IPS DF 6.9 (cell line): ENCODE data around the gene SLCO4A1.

ENCODE experiments used
- DNase-seq: peaks from one replicate; pipeline ENCODE4 v3.0.0-alpha.2; 2013; ENCODE audit warnings: low read depth, low spot score
- H3K27ac ChIP-seq: one replicate; pipeline ENCODE4 v1.5.1; 2013; ENCODE audit warnings: low read length, control low read depth
- H3K27me3 ChIP-seq: 2 replicates; pipeline ENCODE4 v1.6.1; 2013; ENCODE audit warnings: mild to moderate bottlenecking, low read length; ENCODE audit not compliant: control insufficient read depth, insufficient read depth
- H3K36me3 ChIP-seq: 2 replicates; pipeline ENCODE4 v1.6.1; 2013; ENCODE audit warnings: low read length; ENCODE audit not compliant: control insufficient read depth, insufficient read depth
- H3K4me1 ChIP-seq: 2 replicates; pipeline ENCODE4 v1.6.1; 2013; ENCODE audit warnings: low read length; ENCODE audit not compliant: control insufficient read depth, insufficient read depth
- H3K4me3 ChIP-seq: 2 replicates; pipeline ENCODE4 v1.5.1; 2013; ENCODE audit warnings: mild to moderate bottlenecking, low read length
- H3K9me3 ChIP-seq: 2 replicates; pipeline ENCODE4 v1.6.1; 2013; ENCODE audit warnings: low read length, inconsistent platforms; ENCODE audit not compliant: control insufficient read depth, insufficient read depth
- WGBS: extraction: QIAGEN DNeasy Blood & Tissue Kit; methylation state at CpG from one replicate; pipeline ENCODE4 v1.1.7; 2013; ENCODE audit warnings: mixed read lengths, missing lambda C conversion rate; ENCODE audit not compliant: insufficient read length, insufficient coverage; 5-methylcytosine and 5-hydroxymethylcytosine counted together

The SLCO4A1 gene

GRCh38 chr20:62642051-62642665 lies at the start of gene SLCO4A1:
TSS of gene SLCO4A1 (plus strand) at chr20:62642503. CDS start at chr20:62656455, 13,952 bp downstream.
- no CpG with 5 or more reads among the region's 82 CpGs for WGBS
- peaks cover 9% of the 10 kb centered on the region; the same call in 1 of the 2 replicates for H3K27me3 ChIP-seq
- H3K36me3 ChIP-seq = no peaks in the 10 kb centered on the region; the same call in 1 of the 2 replicates
- H3K9me3 ChIP-seq = no peaks in the 10 kb centered on the region
- H3K27ac ChIP-seq = no peak within 1 kb of the TSS
- H3K4me1 ChIP-seq = 0 out of 2 replicates have a peak, but pooled peaks cover 2% of the 10 kb centered on the region
- H3K4me3 ChIP-seq = peak within 1 kb of the TSS; percentile 76
- DNase-seq = no peak

- WGBS = no CpG with 5 or more reads among the region's 11 CpGs
- Histone ChIP-seq H3K36me3 (no peaks in the 10 kb centered on the region), H3K27ac (no peak overlapping the region), H3K9me3 (no peaks in the 10 kb centered on the region), H3K4me1 (no peaks in the 10 kb centered on the region; the same call in 1 of the 2 replicates), H3K4me3 (no peak overlapping the region), H3K27me3 (no peaks in the 10 kb centered on the region)
- DNase-seq = no peak
These were observed 49.7 kb upstream of the SLCO4A1 start for GRCh38 chr20:62592506-62593177.

GRCh38 chr20:62593616-62594015 lies 48.7 kb upstream of the SLCO4A1 start:
- Histone ChIP-seq H3K9me3 (no peaks in the 10 kb centered on the region), H3K27ac (no peak overlapping the region), H3K4me1 (no peaks in the 10 kb centered on the region; the same call in 1 of the 2 replicates), H3K36me3 (no peaks in the 10 kb centered on the region), H3K27me3 (no peaks in the 10 kb centered on the region), H3K4me3 (no peak overlapping the region)
- no peak for DNase-seq
- WGBS = no CpG with 5 or more reads among the region's 3 CpGs

GRCh38 chr20:62595069-62595468 lies 47.2 kb upstream of the SLCO4A1 start:
- DNase-seq = no peak
- no peaks in the 10 kb centered on the region for H3K4me1 ChIP-seq
- no peak overlapping the region for H3K27ac ChIP-seq
- no peak overlapping the region for H3K4me3 ChIP-seq
- no peaks in the 10 kb centered on the region for H3K27me3 ChIP-seq
- no peaks in the 10 kb centered on the region for H3K36me3 ChIP-seq
- no CpG with 5 or more reads among the region's 4 CpGs for WGBS
- no peaks in the 10 kb centered on the region for H3K9me3 ChIP-seq

GRCh38 chr20:62595491-62595890 lies 46.8 kb upstream of the SLCO4A1 start:
- Histone ChIP-seq H3K4me1 (no peaks in the 10 kb centered on the region), H3K4me3 (no peak overlapping the region), H3K9me3 (no peaks in the 10 kb centered on the region), H3K36me3 (no peaks in the 10 kb centered on the region), H3K27ac (no peak overlapping the region), H3K27me3 (no peaks in the 10 kb centered on the region)
- DNase-seq = no peak
- WGBS = no CpG with 5 or more reads among the region's 15 CpGs

- DNase-seq = no peak
- Histone ChIP-seq H3K27me3 (no peaks in the 10 kb centered on the region), H3K27ac (no peak overlapping the region), H3K4me1 (no peaks in the 10 kb centered on the region), H3K36me3 (no peaks in the 10 kb centered on the region), H3K4me3 (no peak overlapping the region), H3K9me3 (no peaks in the 10 kb centered on the region)
- no CpG with 5 or more reads among the region's 18 CpGs for WGBS
These were observed 45.8 kb upstream of the SLCO4A1 start for GRCh38 chr20:62596486-62596885.

- Histone ChIP-seq H3K9me3 (no peaks in the 10 kb centered on the region), H3K4me1 (no peaks in the 10 kb centered on the region), H3K4me3 (no peak overlapping the region), H3K27me3 (no peaks in the 10 kb centered on the region), H3K27ac (no peak overlapping the region), H3K36me3 (no peaks in the 10 kb centered on the region)
- DNase-seq = no peak
- no CpG with 5 or more reads among the region's 10 CpGs for WGBS
These were observed 45.4 kb upstream of the SLCO4A1 start for GRCh38 chr20:62596921-62597320.

- no CpG with 5 or more reads among the region's 15 CpGs for WGBS
- Histone ChIP-seq H3K9me3 (no peaks in the 10 kb centered on the region), H3K27ac (no peak overlapping the region), H3K27me3 (no peaks in the 10 kb centered on the region), H3K36me3 (no peaks in the 10 kb centered on the region), H3K4me1 (no peaks in the 10 kb centered on the region), H3K4me3 (no peak overlapping the region)
- no peak for DNase-seq
These were observed 44.7 kb upstream of the SLCO4A1 start for GRCh38 chr20:62597416-62598115.

- no peak for DNase-seq
- WGBS = no CpG with 5 or more reads among the region's 13 CpGs
- no peaks in the 10 kb centered on the region for H3K9me3 ChIP-seq
- H3K27me3 ChIP-seq = no peaks in the 10 kb centered on the region
- H3K4me1 ChIP-seq = no peaks in the 10 kb centered on the region
- no peaks in the 10 kb centered on the region for H3K36me3 ChIP-seq
- H3K27ac ChIP-seq = no peak overlapping the region
- no peak overlapping the region for H3K4me3 ChIP-seq
These were observed 43.5 kb upstream of the SLCO4A1 start for GRCh38 chr20:62598761-62599194.

GRCh38 chr20:62599216-62600110 lies 42.8 kb upstream of the SLCO4A1 start:
- Histone ChIP-seq H3K27ac (no peak overlapping the region), H3K36me3 (no peaks in the 10 kb centered on the region; the same call in 1 of the 2 replicates), H3K27me3 (no peaks in the 10 kb centered on the region), H3K4me1 (no peaks in the 10 kb centered on the region), H3K9me3 (no peaks in the 10 kb centered on the region), H3K4me3 (no peak overlapping the region)
- DNase-seq = no peak
- no CpG with 5 or more reads among the region's 34 CpGs for WGBS
